Measurements from ENCODE around the gene MEGF11.

DNA sequence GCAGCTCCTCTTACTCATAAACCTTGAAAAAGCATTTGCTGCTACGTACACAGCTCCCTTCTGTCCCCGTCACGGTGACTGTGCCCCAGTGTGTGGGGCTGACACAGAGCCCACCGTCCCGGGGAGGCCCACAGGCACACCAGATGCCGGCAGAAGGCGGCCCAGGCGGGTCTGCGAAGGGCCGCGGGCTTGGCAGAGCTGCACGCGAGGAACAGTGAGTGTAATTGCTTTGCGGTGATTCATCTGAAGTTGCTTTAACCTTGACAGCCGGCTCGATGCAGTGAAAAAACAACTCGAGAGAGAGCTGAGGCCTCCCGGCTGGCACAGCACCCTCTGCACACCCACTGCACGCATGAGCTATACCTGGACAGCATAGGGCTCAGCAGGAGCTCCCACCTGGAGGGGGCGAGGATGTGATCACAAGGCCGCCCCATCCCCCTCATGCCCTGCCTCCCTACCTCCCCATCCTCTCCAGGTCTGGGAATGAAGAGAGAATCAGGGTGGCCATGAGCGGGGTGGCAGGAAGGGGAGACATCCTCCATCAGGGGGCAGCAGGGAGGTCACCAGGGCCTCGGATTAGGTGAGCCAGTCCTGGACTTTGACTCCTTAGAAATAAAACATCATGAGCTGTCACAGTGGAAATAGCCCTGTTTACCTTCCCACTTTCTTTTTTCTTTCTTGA is 172.7 kb downstream of the MEGF11 start:
- TF ChIP-seq POLR2A (IDR thresholded peaks at IDR 0.05), result no peak
- TF ChIP-seq, protein P1, sequence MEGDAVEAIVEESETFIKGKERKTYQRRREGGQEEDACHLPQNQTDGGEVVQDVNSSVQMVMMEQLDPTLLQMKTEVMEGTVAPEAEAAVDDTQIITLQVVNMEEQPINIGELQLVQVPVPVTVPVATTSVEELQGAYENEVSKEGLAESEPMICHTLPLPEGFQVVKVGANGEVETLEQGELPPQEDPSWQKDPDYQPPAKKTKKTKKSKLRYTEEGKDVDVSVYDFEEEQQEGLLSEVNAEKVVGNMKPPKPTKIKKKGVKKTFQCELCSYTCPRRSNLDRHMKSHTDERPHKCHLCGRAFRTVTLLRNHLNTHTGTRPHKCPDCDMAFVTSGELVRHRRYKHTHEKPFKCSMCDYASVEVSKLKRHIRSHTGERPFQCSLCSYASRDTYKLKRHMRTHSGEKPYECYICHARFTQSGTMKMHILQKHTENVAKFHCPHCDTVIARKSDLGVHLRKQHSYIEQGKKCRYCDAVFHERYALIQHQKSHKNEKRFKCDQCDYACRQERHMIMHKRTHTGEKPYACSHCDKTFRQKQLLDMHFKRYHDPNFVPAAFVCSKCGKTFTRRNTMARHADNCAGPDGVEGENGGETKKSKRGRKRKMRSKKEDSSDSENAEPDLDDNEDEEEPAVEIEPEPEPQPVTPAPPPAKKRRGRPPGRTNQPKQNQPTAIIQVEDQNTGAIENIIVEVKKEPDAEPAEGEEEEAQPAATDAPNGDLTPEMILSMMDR (IDR thresholded peaks at IDR 0.05), result no peak
- TF ChIP-seq EP300 (IDR thresholded peaks at IDR 0.05), result no peak
